Measurements from ENCODE around the gene GBA3.

GBA3 gene

GRCh38 chr4:22667332-22667940 lies 25.3 kb upstream of the GBA3 start:
- no peak overlapping the region for H3K4me3 ChIP-seq (ENCODE audit: low read depth, low read length)
- TF ChIP-seq CTCF (IDR thresholded peaks at IDR 0.05; ENCODE audit: low read depth, low read length, missing control alignments): no peak
- DNase-seq (ENCODE audit: low read depth): no peak

DNA sequence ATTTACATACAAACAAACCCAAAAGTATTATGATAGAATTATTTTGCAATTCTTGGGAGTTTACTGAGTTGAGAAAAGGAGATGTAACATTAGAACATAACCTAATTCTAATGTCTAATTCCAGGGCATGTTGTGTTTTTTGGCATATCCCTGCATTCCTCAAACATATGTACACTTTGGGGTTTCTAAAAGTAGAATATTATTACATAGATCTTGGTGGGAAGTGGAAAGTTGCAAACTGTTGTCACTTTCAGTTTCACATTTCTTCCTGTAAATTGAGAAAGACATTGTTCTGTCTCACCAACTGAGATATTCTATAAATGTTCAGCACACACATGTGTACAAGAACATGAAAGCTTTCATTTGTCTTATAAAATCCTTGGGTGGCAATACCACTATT lies 24.4 kb upstream of the GBA3 start:
- H3K4me3 ChIP-seq (ENCODE audit: low read depth, low read length): no peak overlapping the region
- DNase-seq (ENCODE audit: low read depth): no peak
- no peak for TF ChIP-seq CTCF (IDR thresholded peaks at IDR 0.05; ENCODE audit: low read depth, low read length, missing control alignments)

GRCh38 chr4:22668702-22669101 lies 24.0 kb upstream of the GBA3 start:
- no peak for TF ChIP-seq CTCF (IDR thresholded peaks at IDR 0.05; ENCODE audit: low read depth, low read length, missing control alignments)
- no peak overlapping the region for H3K4me3 ChIP-seq (ENCODE audit: low read depth, low read length)
- no peak for DNase-seq (ENCODE audit: low read depth)

DNA sequence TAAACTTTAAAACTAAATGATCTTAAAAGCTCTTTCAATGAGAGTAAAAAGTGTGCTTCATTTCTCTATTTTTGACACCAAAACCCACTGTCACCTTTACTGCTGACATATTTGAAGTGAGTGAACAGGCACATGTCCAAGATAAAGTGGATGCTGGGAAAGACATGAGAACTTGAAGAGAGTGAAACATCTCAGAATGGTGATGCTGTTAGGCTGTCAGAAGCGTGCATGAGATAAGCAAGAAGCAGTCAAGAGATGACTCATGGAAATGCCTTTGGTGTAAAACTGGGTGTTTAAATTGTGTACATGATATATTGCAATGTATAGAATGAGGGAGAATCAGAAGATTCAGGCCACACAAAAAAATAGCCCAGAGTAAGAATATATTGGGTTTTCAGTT lies 21.8 kb upstream of the GBA3 start:
- TF ChIP-seq CTCF (IDR thresholded peaks at IDR 0.05; ENCODE audit: low read depth, low read length, missing control alignments): no peak
- H3K4me3 ChIP-seq (ENCODE audit: low read depth, low read length): no peak overlapping the region
- DNase-seq (ENCODE audit: low read depth): no peak

DNA sequence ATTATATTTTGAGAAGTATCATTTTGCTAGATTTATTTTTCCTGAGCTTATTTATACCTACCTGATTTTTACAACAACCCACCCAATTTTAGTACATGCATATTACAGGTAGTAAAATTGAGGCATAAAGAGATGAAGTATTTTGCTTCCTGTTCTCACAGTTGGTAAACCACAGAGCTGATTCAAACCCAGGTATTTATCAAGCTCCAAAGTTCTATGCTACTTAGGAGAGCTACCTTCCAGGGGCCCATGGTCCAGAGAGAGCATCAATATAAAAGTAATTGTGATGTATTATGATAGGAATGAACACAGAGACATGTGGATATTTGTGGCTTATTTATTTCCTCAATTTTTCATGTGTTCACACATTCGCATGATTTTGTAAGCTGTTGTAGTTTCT lies 20.2 kb upstream of the GBA3 start:
- H3K4me3 ChIP-seq (ENCODE audit: low read depth, low read length): no peak overlapping the region
- no peak for DNase-seq (ENCODE audit: low read depth)
- TF ChIP-seq CTCF (IDR thresholded peaks at IDR 0.05; ENCODE audit: low read depth, low read length, missing control alignments): no peak

GRCh38 chr4:22672944-22673343 lies 19.8 kb upstream of the GBA3 start:
- no peak overlapping the region for H3K4me3 ChIP-seq (ENCODE audit: low read depth, low read length)
- TF ChIP-seq CTCF (IDR thresholded peaks at IDR 0.05; ENCODE audit: low read depth, low read length, missing control alignments): no peak
- no peak for DNase-seq (ENCODE audit: low read depth)

GRCh38 chr4:22674700-22675099 lies 18.0 kb upstream of the GBA3 start:
- no peak overlapping the region for H3K4me3 ChIP-seq (ENCODE audit: low read depth, low read length)
- DNase-seq (ENCODE audit: low read depth): no peak
- TF ChIP-seq CTCF (IDR thresholded peaks at IDR 0.05; ENCODE audit: low read depth, low read length, missing control alignments): no peak

Measured in GM12864 (cell line).